ENCODE data around the gene KRTAP19-5. TPM values are rescaled to one million over a fixed set of nuclear protein-coding genes. Genes with fewer than 3 reads are reported as not detected.
"Not testable (repeated sequence)": the region's sequence is repeated elsewhere in the genome, so short reads cannot be mapped to it uniquely, and the experiment has no call there.

Gene KRTAP19-5
- not detected in 3 replicates for total RNA-seq

DNA sequence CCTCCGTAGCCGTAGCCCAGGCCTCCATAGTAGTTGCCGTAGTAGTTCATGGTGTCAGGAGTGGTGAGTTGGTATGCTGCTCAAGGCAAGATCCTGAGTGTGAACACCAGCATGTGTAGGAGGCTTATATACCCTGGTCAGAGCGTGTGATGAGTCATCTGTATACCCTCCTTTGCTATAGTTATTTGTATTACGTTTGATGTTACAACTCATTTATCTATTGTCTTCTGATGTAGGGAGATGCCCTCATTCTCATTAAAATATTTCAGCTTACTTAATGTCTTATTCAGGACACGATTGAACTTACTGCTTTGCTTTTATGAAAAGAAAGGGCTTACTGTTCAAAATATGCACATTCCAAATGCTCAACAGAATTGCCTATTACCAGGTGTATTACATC lies at the start of gene KRTAP19-5:
Gene KRTAP19-5, minus strand, starts transcription at position 101 of the 400 bp plus-strand sequence. Its CDS starts 51 bp downstream, at position 50.
- no peak within 1 kb of the TSS for H3K4me3 Mint-ChIP-seq
- H3K27ac Mint-ChIP-seq, result no peak within 1 kb of the TSS
- H3K27me3 Mint-ChIP-seq (ENCODE audit: low read depth), result no peaks in the 10 kb centered on the region
- H3K36me3 Mint-ChIP-seq, result no peaks in the 10 kb centered on the region
- H3K9me3 Mint-ChIP-seq, result peaks cover 2% of the 10 kb centered on the region
- TF ChIP-seq, protein P1, sequence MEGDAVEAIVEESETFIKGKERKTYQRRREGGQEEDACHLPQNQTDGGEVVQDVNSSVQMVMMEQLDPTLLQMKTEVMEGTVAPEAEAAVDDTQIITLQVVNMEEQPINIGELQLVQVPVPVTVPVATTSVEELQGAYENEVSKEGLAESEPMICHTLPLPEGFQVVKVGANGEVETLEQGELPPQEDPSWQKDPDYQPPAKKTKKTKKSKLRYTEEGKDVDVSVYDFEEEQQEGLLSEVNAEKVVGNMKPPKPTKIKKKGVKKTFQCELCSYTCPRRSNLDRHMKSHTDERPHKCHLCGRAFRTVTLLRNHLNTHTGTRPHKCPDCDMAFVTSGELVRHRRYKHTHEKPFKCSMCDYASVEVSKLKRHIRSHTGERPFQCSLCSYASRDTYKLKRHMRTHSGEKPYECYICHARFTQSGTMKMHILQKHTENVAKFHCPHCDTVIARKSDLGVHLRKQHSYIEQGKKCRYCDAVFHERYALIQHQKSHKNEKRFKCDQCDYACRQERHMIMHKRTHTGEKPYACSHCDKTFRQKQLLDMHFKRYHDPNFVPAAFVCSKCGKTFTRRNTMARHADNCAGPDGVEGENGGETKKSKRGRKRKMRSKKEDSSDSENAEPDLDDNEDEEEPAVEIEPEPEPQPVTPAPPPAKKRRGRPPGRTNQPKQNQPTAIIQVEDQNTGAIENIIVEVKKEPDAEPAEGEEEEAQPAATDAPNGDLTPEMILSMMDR (IDR thresholded peaks at IDR 0.05; ENCODE audit: unreplicated experiment), result no peak
- H3K4me1 Mint-ChIP-seq, result no peaks in the 10 kb centered on the region
- DNase-seq (ENCODE audit: low spot score in 2 of 2, unreplicated experiment in 2 of 2), result no peak

DNA sequence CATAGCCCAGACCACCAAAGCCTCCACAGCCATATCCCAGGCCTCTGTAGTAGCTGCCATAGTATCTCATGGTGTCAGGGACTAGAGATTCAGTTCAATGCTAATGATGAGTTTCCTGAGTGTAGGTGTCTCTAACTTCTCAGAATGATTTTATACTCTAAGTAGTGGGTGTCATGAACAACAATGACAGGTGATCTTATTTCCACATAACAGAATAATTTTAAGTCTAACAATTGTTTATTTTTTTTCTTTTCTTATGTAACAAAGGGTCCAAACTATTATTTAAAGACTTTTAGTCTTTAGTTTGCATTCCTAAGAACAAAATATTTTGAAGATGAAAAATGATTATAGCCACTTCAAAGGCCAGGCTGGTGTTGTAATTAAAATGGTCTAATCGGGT lies 39.8 kb upstream of the KRTAP19-5 start, which contains the start of gene KRTAP19-6:
Gene KRTAP19-6, minus strand, starts transcription at position 101 of the 400 bp plus-strand sequence. Its CDS starts 31 bp downstream, at position 70.
- no peaks in the 10 kb centered on the region for H3K4me1 Mint-ChIP-seq
- H3K9me3 Mint-ChIP-seq, result peaks cover 33% of the 10 kb centered on the region
- H3K4me3 Mint-ChIP-seq, result no peak within 1 kb of the TSS
- TF ChIP-seq, protein P1 (IDR thresholded peaks at IDR 0.05; ENCODE audit: unreplicated experiment), result no peak
- no peak for DNase-seq (ENCODE audit: low spot score in 2 of 2, unreplicated experiment in 2 of 2)
- H3K27me3 Mint-ChIP-seq (ENCODE audit: low read depth), result no peaks in the 10 kb centered on the region
- no peaks in the 10 kb centered on the region for H3K36me3 Mint-ChIP-seq
- H3K27ac Mint-ChIP-seq, result no peak within 1 kb of the TSS

DNA sequence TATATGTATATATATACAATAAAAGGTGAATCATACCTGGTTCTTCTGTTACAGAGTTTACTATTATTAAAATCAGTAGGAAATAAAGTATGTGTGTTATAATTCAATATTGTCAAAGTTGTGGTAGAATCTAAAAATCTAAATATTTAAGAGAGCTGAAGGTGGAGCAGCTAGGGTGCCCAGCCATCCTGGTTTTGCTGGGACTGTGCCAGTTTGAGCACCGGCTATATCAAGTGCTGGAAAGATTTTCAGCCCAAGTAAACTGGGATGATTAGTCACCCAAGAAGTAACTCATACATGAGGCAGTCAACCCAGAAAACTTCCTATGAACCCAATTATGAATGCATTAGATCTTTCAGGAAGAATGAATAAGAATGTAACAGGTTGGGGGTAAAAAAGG lies 16.9 kb upstream of the KRTAP19-5 start:
- H3K27me3 Mint-ChIP-seq (ENCODE audit: low read depth), result no peaks in the 10 kb centered on the region
- no peak overlapping the region for H3K27ac Mint-ChIP-seq
- H3K4me3 Mint-ChIP-seq, result no peak overlapping the region
- H3K9me3 Mint-ChIP-seq, result peaks cover 31% of the 10 kb centered on the region
- DNase-seq (ENCODE audit: low spot score in 2 of 2, unreplicated experiment in 2 of 2), result no peak
- H3K4me1 Mint-ChIP-seq, result no peaks in the 10 kb centered on the region
- TF ChIP-seq, protein P1 (IDR thresholded peaks at IDR 0.05; ENCODE audit: unreplicated experiment), result no peak
- H3K36me3 Mint-ChIP-seq, result no peaks in the 10 kb centered on the region

DNA sequence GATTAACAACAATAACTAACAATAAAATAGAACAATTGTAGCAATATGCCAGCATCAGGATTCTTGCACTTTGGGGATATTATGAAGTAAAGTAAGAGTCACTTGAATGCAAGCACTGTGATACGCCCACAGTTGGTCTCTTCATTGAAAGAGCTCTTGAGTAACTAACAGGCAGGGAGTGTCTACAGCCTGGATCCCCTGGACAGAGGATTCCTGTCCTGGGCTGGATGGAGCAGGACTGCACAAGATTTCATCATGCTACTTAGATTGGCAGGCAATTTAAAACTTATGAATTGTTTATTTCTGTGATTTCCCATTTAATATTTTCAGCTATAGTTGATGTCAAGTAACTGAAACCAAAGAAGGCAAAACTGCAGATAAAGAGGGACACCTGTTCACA lies 13.7 kb upstream of the KRTAP19-5 start:
- TF ChIP-seq, protein P1 (IDR thresholded peaks at IDR 0.05; ENCODE audit: unreplicated experiment), result no peak
- no peak for DNase-seq (ENCODE audit: low spot score in 2 of 2, unreplicated experiment in 2 of 2)
- Mint-ChIP-seq H3K4me1 (no peaks in the 10 kb centered on the region), H3K36me3 (no peaks in the 10 kb centered on the region), H3K27me3 (ENCODE audit: low read depth) (no peaks in the 10 kb centered on the region), H3K4me3 (no peak overlapping the region), H3K27ac (no peak overlapping the region), H3K9me3 (peaks cover 31% of the 10 kb centered on the region)

DNA sequence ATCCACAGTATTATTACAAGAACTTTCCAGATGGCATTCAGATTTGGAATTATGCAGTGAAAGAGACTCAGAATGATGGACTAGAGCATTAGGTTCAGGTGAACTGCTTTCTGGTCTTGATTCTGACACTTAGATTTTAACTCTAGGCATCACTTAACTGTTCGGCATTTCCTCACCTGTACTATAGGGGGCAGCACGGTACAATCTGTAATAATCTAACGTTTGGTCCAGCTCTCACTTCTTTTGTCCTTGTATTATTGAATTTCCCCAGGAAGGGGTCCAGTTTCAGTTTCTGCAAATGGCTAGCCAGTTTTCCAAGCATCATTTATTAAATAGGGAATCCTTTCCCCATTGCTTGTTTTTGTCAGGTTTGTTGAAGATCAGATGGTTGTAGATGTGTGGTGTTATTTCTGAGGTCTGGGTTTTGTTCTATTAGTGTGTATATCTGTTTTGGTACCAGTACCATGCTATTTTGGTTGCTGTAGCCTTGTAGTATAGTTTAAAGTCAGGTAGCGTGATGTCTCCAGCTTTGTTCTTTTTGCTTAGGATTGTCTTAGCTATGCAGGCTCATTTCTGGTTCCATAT lies 3.8 kb upstream of the KRTAP19-5 start:
- H3K27me3 Mint-ChIP-seq (ENCODE audit: low read depth); DNase-seq (ENCODE audit: low spot score in 2 of 2, unreplicated experiment in 2 of 2); H3K36me3 Mint-ChIP-seq; H3K27ac Mint-ChIP-seq; H3K4me1 Mint-ChIP-seq; H3K4me3 Mint-ChIP-seq: not testable (repeated sequence)
- TF ChIP-seq, protein P1 (IDR thresholded peaks at IDR 0.05; ENCODE audit: unreplicated experiment), result peak; percentile 53
- peaks cover 11% of the 10 kb centered on the region for H3K9me3 Mint-ChIP-seq
